HepG2 (cell line): ENCODE measurements around the gene EI24. TPM values are rescaled to one million over a fixed set of nuclear protein-coding genes. Genes with fewer than 3 reads are reported as not detected.

Source experiments
- ARID5B ChIP-seq: IDR thresholded peaks from 2 replicates; pipeline ENCODE4 v1.4.0; 2020; ENCODE audit warnings: mild to moderate bottlenecking, missing genetic modification reagents
- ETV5 ChIP-seq: IDR thresholded peaks from 2 replicates; pipeline ENCODE4 v1.6.1; 2018; ENCODE audit warnings: missing biosample characterization, missing genetic modification reagents, inconsistent platforms, borderline replicate concordance
- FUBP1 ChIP-seq: sonication (generic); formaldehyde crosslinking; IDR thresholded peaks from 2 replicates; pipeline ENCODE4 v1.5.1; 2020; ENCODE audit warnings: missing genetic modification reagents, mild to moderate bottlenecking, borderline replicate concordance
- IKZF4 ChIP-seq: sonication (generic); formaldehyde crosslinking; IDR thresholded peaks from 2 replicates; pipeline ENCODE4 v1.5.1; 2020; ENCODE audit warnings: borderline replicate concordance, mild to moderate bottlenecking, low read depth, missing genetic modification reagents; ENCODE audit errors: not compliant biosample characterization
- LCORL ChIP-seq, 2 experiments: fragments of 450-650 bp in 1 of 2; sonication (generic) in 1 of 2; formaldehyde crosslinking in 1 of 2; IDR thresholded peaks; 2 replicates each; pipeline versions ENCODE4 v1.5.0 to v1.6.1; 2017 to 2020; ENCODE audit warnings: antibody characterized with exemption in 1 of 2, missing genetic modification reagents in 1 of 2
- PAF1 ChIP-seq: IDR thresholded peaks from 2 replicates; pipeline ENCODE4 v1.6.1; 2016; ENCODE audit warnings: missing genetic modification reagents, missing compliant biosample characterization
- PAXIP1 ChIP-seq: sonication (generic); formaldehyde crosslinking; conservative IDR thresholded peaks from 2 replicates; pipeline ENCODE4 v1.4.0; 2020; ENCODE audit warnings: mild to moderate bottlenecking, missing genetic modification reagents, moderate library complexity
- RBM39 ChIP-seq: fragments of 200-400 bp; formaldehyde crosslinking; IDR thresholded peaks from one replicate; pipeline ENCODE4 v1.6.1; 2018; ENCODE audit warnings: antibody characterized with exemption, mild to moderate bottlenecking, low read depth, low read length; ENCODE audit not compliant: poor library complexity, severe bottlenecking
- TCF7 ChIP-seq: sonication (generic); IDR thresholded peaks from 2 replicates; pipeline ENCODE4 v1.6.1; 2016; ENCODE audit warnings: antibody characterized with exemption, low read depth
- THRA ChIP-seq: sonication (generic); formaldehyde crosslinking; IDR thresholded peaks from 2 replicates; pipeline ENCODE4 v1.4.0; 2020; ENCODE audit warnings: missing genetic modification reagents, borderline replicate concordance
- ZEB1 ChIP-seq: IDR thresholded peaks from 2 replicates; pipeline ENCODE4 v1.6.1; 2012; ENCODE audit warnings: mild to moderate bottlenecking, low read depth, inconsistent platforms; ENCODE audit not compliant: insufficient replicate concordance
- ZMYM3 ChIP-seq: sonication (generic); formaldehyde crosslinking; IDR thresholded peaks from 2 replicates; pipeline ENCODE4 v1.5.1; 2020; ENCODE audit warnings: mild to moderate bottlenecking, missing genetic modification reagents
- ZNF281 ChIP-seq: sonication (generic); formaldehyde crosslinking; IDR thresholded peaks from 2 replicates; pipeline ENCODE4 v1.4.0; 2020; ENCODE audit warnings: missing genetic modification reagents, borderline replicate concordance
- ZNF460 ChIP-seq: sonication (generic); formaldehyde crosslinking; IDR thresholded peaks from 2 replicates; pipeline ENCODE4 v1.5.1; 2020; ENCODE audit warnings: missing genetic modification reagents, mild to moderate bottlenecking, borderline replicate concordance
- polyA plus RNA-seq, 8 experiments: library from polyadenylated mRNA; depleted of rRNA in 3 of 8; stranded (reverse) in 7 of 8; unstranded in 1 of 8; fragments of >200 nt; fragmentation: Illumina TruSeq in 4 of 8; extraction: Trizol in 4 of 8; gene quantifications; 2 replicates each; pipeline versions ENCODE4 v1.2.1 to v1.2.3, GENCODE V29; 2011 to 2016; ENCODE audit warnings: low read depth in 4 of 8, missing spikeins in 1 of 8, mixed read lengths in 1 of 8; ENCODE audit not compliant: insufficient read depth in 1 of 8
- total RNA-seq, 5 experiments: library from RNA; depleted of rRNA; stranded (reverse); fragments of >200 nt; fragmentation: Illumina TruSeq; extraction: Trizol; gene quantifications; 2 replicates each; pipeline ENCODE4 v1.2.3, GENCODE V29; 2016; ENCODE audit warnings: low read depth in 1 of 5

EI24 gene
- total and polyA plus RNA-seq, 2 of the 13 experiments (the other 11 are each of a cell fraction or from before 2014, with no cell fraction given) = 84.7 to 126 TPM

- 0 out of 2 replicates have a peak, but pooled peaks have one; percentile 44 for TF ChIP-seq PAXIP1 (CRISPR knock-in tag)
- peak; percentile 17; the same call in 1 of the 2 replicates for TF ChIP-seq TCF7
- peak; percentile 67 for TF ChIP-seq ARID5B (CRISPR knock-in tag)
- peak; percentile 63; the same call in 1 of the 2 replicates for TF ChIP-seq THRA (CRISPR knock-in tag)
- TF ChIP-seq LCORL (IDR thresholded peaks at IDR 0.05) = no peak
- TF ChIP-seq LCORL (CRISPR knock-in tag; IDR thresholded peaks at IDR 0.05) = 0 out of 2 replicates have a peak, but pooled peaks have one; percentile 21
- no peak for TF ChIP-seq PAF1 (CRISPR knock-in tag)
- 0 out of 2 replicates have a peak, but pooled peaks have one; percentile 23 for TF ChIP-seq ZMYM3
- peak; percentile 90 for TF ChIP-seq ZNF460
- TF ChIP-seq ZEB1 = no peak
- TF ChIP-seq RBM39 = no peak
- TF ChIP-seq FUBP1 (CRISPR knock-in tag) = no peak
- no peak for TF ChIP-seq IKZF4 (CRISPR knock-in tag)
- TF ChIP-seq ETV5 (CRISPR knock-in tag) = no peak
- TF ChIP-seq ZNF281 = no peak
Measured at GRCh38 chr11:125564357-125564756, 4.9 kb upstream of the EI24 start (continued).
